Islet precursor cell (in vitro differentiated cells): ENCODE measurements around the gene AADAC.
"Not testable (repeated sequence)": the region's sequence is repeated elsewhere in the genome, so short reads cannot be mapped to it uniquely, and the experiment has no call there.

Experiments used
- DNase-seq: peaks from one replicate; pipeline ENCODE4 v3.0.0-alpha.2; 2018

The AADAC gene

DNA sequence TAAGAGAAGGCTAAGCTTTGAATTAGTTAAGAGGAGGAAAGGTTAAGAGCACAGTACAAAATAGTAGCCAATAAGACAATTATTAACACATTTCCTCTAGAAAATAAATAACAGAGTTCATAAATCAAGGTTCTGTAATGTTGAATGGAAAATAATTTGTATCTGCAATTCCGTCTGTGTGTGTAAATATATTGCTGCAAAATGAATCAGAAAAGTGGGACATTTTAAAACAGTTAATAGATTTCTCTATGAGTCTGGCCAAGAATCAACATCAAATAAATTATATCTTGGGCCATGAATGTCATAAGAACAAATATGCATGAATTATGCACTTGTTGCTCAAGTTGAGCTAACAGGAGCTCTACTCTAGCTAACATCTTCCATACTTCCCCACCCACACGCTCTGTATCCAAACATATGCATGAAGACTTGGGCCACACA is 45.3 kb downstream of the AADAC start:
- DNase-seq = no peak

DNA sequence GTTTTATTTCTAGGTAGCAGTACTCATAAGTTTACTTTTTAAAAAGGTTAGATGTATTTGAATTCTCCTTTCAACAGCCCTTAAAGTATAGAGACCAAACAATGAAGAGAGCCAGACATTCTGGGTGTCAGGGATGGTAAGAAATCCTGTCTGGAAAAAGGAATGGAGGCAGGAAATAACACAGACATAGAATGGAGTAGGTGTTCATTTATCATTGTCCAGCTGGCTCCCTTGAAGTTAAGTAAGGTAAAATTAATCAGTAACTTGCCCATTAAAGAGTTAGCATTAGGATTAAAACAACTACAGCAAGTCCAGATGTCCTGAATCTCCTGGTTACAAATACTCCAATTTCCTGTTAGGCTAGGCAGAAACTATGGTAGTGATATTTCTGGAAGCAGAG is 46.0 kb downstream of the AADAC start:
- DNase-seq = no peak

DNA sequence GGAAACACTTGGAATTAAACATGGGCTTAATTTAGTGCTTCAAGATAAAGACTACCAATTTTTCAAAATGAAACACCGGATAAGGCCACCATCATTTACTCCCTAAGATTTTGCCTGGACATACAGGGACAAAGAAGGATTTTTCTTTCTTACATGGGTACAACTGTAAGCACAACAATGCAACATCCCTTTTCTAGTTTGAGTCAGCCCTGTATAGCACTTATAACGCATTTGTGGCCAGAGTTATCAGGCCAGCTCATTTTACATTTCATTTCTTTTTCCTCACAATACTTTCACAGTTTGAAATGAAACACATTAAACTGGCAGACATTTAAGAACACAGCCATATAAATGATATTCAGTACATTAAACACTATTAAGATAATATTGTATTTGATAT is 49.7 kb downstream of the AADAC start:
- no peak for DNase-seq

DNA sequence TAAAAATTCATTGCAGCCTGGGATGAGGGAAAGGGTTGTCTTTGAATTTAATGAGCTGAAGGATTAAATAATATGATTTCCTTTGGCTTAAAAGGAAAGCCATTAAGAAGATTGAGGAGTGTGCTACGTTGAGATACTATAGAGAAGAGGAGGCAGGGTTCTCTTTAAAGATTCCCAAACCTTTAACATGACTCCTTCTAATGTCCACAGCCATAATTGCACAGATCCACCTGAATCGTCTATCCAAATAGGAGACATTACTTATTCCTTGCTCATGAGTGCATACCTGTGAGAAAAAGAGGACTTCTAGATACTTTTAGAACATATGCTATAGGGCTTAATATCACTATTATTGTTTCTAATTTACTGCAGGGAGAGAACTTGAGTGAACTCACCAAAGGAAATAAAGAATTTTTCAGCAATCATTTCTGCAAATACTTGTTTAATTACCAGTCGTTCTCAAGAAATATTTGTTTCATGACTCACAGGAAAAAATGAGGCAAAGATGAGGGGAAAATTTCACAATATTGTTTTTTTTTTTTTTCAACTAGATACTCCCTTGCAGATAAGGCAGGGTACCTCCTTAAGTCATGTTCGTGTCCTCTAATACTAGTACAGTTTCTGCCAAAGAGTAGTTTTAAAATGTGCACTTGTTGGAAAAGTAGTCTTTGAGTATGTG is 50.6 kb downstream of the AADAC start:
- no peak for DNase-seq

DNA sequence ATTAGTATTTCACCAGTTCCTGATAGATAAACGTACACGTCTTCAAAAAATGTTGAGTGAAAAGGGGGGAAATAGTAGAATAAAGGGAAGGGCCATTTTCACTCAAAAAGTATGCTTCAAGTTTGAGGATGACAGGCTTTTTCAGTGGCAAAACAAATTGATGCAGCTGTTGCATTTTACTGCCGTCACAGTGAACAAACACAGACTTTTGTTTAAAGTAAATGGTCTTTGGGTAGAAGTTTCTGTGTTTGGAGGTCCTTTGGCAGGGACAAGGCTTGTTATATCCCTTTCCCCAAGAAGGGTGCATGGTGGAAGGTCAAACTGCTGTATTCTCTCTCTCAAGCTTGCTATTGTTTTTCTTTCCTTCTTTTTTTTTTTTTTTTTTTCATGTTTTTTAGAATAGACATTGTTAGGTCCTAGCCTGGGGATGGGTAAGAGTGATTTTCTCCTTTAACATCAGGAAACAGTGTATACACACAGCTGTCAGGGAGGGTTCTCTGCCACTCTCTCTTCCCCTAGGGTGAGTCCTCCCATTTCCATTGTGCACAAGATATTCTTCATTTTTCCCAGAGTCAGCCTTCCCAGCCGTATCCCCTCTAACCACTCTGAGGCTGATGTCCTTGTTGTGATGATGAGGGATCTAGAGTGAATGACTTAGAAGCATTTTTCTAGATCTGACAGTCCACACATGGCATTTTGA is 52.9 kb downstream of the AADAC start:
- no peak for DNase-seq

DNA sequence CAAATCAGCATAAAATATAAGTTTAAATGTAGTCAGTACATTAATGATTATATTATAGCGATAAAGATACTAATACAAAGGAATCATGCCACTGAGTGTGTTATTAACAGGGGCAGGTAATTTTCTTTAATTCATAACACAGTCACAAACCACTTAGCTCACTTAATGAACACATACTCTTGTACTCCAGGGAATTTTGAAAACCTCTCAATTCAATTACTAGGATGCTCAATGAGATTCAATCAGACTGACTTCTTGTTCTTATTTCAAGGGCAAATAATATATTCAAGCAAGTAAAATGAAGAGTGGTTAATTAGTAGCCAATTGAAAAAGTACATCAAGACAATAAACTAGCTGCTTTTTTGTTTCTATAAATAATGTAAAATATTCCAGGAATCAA is 53.8 kb downstream of the AADAC start:
- no peak for DNase-seq

DNA sequence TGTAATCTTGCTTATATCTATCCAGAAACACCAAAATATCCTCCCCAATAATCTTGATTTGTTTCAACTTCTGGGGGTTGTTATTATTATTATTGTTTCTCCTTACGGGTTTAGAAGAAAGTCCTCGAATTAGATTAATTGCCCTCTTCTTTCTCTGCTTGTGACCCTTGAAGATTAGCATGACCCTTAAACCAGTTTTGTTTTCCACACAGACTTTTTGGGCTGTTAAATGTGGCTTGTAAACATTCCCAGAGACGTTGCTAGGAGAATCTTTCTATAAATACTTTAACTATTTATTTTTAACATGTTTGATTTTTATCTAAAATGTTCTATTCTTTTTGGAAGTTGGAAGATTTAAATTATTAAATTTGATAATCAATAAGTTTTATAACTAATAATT is 55.3 kb downstream of the AADAC start:
- DNase-seq = no peak

DNA sequence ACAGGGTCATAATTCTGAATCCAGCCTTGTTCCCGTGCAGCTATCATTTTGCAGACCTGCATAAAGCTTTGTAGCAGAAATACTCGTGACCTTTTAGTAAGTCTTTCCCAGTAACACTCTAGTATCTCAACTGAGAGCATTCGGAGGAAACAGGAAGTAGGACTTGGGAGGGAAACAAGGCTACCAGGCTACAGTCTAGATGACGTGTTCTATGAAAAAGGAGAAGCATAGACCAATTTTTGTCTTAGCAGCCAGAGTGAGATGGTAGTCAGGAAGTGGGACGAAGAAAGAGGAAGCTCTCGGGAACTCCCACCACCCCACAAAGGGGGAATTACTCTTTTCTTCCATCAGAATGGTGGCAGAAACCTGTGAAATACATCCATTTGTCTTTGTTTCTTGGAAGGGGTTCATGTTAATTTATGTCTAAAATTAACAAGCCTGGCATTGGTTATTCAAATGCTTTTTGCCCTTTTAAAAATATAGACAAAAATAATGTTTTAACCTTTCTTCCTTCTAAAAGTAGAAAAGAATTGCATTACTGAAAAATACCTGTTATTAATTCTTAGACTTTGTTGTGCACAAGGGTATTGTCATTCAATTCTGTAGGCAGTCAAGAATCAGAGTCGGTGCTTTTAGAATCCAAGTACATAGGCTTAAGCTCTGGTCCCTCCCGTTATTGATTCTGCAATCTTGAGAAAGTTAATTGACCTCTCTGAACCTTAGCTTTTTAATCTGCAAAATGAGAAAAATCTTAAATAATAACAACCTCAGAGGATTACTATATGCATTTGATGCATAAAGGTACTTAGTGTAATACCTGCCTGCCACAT is 57.9 kb downstream of the AADAC start:
- DNase-seq = no peak

DNA sequence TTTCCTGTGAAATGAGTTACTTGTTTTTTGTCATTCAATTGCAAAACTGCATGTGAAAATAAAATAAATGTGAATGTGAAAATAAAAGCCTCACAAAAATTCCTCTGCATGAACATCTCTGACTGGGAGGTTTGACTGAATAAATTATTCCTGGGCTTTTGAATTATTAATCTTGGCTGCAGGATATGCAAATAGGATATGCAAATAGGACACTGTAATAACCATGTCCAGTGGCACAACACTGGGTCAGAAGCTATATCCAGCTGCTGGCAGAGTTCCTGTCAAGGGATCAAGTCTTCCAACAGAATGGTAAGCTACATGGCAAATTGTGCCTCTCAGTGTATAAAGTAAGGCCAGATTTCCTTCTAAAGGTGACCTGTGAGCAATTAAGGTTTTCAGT is 59.5 kb downstream of the AADAC start, which contains the start of gene SUCNR1:
Gene SUCNR1, plus strand, starts transcription at position 246 of the 400 bp plus-strand sequence. CDS start 6,250 bp downstream, outside the sequence.
- DNase-seq = no peak

DNA sequence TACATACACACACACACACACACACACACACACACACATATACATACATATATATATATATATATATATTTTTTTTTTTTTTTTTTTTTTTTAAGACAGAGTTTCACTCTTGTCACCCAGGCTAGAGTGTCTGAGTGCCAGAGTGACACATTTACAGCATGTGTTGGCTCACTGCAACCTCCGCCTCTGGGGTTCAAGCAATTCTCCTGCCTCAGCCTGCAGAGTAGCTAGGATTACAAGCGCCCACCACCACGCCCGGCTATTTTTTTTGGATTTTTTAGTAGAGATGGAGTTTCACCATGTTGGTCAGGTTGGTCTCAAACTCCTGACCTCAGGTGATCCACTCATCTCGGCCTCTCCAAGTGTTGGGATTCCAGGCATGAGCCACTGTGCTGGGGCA is 60.2 kb downstream of the AADAC start:
- DNase-seq = not testable (repeated sequence)

DNA sequence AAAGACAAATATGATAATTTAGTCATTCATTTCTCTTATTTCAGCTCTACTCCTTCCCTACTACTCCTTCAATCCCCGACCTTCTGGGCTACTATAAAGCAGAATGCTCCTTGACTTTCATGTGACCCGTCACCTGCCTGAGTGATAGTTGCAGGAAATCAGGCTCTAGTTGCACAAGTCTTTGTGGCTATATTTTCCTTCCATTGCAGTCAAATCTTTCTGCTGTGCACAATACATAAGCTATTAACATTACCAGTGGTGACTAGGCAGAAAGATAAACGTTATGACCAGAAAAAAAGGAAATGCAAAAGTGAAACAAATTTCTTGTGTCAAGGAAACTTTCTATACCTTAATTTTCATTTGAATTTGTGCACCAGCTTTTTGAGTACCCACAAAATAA is 61.8 kb downstream of the AADAC start:
- no peak for DNase-seq

DNA sequence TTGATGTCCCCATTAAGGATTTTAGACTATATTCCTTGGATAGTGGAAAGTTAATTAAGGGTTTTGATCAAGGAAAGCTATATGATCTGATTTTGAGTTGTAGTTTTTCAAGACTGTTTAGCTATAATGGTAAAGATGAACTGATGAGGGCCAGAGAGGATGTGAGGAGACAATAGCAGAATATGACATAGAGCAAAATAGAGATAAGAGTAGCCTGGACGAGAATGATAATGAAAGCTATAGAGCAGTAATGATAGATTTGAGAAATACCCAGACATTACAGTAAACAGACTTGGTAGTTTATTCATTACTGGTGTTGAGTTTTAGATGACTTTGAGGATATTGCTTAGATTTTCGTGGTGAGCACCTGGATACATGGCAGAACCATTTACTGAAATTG is 63.4 kb downstream of the AADAC start:
- DNase-seq = no peak
